GM19025 (cell line): Measurements from ENCODE around the gene TCERG1L.

Source experiments
- ATAC-seq: cut with Tn5 transposase; IDR thresholded peaks from one replicate; pipeline ENCODE4 v1.9.1; 2021; ENCODE audit warnings: mild to moderate bottlenecking, low read depth, moderate library complexity; ENCODE audit not compliant: unreplicated experiment

Gene TCERG1L

DNA sequence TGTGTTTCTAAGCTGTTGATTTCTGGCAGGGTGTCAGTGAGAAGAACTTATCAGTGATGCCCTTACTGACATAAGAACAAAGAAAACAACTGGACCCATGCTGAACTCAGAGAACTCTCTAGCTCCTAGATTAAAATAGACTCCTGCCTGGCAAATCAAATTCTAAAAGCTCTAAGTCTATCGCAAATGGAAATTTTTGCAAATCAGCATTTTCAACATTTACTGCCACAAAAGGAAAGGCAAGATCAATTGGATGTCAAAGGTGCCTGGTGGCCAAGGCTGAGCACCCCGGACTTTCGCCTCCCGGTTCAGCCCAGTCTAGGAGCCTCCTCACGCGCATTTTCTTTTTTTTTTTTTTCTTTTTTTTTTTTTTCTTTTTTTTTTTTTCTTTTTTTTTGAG is 251.6 kb downstream of the TCERG1L start:
- no peak for ATAC-seq

DNA sequence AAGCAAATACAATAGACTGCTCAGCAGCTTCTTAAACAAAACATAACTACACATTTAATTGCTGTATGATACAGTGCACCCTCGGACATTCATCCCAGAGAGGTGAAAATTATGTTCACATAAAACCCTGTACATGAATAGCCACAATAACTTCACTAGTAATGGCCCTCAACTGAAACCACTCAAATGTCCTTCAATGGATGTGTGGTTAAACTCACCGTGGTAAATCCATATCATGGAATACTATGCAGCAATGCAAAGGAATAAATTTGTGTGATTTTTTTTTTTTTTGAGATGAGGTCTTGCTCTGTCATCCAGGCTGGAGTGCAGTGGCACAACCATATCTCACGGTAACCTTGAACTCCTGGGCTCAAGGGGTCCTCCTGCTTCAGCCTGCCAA is 252.7 kb downstream of the TCERG1L start:
- no peak for ATAC-seq

DNA sequence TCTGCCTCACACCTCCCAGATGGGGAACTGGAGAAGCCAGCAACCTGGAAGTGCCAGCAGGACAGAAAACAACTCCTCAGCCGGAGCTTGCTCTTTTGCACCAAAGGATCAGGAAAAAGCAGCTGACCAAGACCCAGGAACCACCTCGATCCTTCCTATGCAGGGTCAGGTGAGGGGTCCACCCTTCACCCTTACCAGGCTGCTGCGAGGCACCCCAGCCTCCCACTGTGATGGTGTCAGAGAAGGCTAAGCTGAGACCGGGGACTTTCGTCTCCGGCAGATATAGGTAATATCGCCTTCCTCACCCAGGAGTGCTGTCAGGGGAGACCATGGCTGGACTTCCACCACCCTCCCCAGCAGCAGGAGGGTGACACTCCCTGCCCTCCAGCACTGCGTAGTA is 254.7 kb downstream of the TCERG1L start:
- no peak for ATAC-seq

DNA sequence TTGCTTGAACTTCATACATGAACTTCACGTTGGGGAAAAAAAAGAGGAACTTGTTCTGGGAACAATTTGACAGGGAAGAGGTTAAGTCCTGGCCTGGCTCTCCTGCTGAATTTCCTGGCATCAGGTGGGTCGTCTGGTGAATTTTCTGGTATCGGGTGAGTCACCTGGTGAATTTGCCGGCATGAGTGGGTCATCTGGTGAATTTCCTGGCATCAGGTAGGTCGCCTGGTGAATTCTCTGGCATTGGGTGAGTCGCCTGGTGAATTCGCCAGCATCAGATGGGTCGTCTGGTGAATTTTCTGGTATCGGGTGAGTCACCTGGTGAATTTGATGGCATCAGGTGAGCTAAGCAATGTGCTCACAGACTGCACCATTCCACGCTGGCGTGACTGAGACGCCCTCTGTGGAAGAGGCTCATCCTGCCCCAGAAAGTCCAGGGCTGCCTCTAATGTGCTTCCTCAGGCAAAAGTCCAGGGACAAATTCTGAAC is 255.4 kb downstream of the TCERG1L start:
- no peak for ATAC-seq

DNA sequence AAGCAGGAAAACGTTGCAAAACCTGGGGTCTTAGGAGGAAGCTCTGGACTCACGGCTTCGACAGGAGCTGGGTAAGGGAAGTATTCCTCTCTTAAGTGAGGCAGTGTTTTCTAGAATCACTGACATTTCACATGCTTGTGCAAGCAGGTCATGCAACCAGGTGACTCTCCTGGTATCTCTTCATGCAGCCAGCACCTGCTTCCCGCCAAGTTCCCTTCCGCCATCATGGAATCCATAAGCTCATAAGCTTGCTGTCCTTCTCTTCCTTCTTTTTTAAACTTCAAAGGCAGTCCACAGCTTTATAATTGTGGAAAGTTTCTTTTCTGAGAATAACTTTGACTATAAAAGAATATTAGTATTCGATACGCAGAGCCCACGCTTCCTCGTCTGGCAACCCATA is 256.1 kb downstream of the TCERG1L start:
- no peak for ATAC-seq

DNA sequence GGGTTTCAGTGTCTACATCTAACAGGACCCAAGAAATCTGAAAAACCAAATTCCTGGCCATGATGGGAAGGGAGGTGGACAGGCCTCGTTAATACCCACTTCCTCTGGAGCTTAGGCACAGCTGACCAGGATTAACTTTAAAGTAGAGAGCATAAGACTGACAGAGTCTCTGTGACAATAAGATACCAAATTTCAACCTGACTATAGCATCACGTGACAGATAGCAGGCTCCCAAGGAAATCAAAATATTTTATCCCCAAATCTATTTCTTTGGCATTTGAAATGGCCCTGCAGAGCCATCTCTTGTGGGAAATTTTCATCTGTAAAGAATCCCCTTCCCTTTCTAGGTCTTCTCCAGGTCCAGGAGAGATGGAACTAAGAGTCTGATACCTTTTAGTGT is 258.3 kb downstream of the TCERG1L start:
- no peak for ATAC-seq

DNA sequence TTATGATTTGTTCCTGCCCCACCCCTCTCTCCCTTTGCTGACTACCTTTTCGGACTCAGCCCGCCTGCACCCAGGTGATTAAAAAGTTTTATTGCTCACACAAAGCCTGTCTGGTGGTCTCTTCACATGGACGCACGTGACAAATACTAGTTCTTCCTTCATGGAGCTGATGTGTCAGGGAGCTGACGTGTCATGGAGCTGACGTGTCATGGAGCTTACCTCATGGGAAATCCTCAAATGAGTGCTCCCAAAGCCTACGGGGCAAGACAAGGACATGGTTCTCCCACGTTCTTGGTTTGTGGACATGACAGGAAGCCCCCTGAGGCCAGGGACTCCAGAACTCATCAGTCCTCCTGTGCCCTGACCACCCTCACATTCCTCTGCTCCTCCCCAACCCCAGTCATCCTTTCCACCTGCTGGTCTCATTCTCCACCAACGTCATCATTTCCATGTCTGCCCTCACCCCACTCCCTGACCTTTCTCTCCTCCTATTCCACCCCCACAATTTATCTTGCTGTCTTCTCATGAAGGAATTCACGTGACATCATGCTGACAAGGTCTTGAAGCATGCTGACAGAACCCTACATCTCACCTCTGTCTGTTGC is 261.3 kb downstream of the TCERG1L start:
- ATAC-seq = no peak

DNA sequence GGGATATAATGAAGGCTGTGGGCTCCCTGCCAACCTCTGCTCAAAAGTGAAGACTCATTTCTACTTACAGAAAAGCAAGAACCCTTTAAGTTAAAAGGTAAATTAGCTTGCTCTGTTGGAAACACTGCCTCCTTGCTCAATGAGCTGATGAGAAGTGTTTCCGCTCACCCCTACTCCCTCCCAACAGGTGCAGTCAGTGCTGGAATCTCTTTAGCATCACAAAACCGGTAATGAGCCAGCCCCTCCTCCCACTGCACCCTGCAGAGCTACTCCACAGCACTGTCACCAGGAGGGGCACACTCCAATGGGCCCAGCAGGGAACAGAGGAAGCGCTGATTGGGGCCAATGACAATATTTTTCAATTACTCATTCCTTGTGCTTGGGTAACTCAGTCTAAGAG is 262.5 kb downstream of the TCERG1L start:
- ATAC-seq = no peak

DNA sequence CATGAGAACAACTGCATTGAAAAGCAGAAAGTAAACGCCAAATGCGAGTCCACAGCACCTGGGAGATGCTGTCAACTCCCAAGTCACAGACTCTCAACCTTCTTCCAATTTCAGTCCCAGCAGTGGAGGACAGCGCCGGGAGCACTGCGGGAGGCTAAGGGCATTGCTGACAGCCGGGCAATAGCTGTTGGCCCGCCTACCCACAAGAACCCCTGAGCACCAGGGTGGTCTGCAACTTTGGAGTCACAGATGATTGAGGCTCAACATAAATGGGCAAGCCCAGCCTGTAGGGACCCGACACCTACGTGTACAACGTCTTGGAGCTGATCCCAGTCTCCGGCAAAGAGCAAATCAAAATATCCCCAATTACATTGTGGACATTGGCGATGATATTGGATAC is 262.9 kb downstream of the TCERG1L start:
- no peak for ATAC-seq

DNA sequence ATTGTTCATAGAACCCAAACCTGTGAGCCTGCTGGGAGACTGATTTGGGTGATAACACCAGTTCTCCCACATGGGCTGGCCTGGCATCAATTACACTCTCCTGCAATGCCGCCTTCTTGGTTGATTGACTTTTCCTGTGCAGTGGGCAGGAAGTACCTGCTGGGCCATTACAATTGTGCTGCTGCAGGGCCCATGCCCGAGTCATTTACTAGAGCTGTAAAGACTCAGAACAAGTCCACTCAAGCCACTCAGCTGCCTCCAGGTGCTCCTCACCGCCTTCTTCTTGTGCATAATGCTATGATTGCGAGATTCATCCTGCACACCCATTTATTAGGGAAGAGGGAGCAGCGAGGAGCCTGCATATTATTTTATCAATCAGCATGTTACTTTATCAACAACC is 264.0 kb downstream of the TCERG1L start:
- ATAC-seq = no peak

DNA sequence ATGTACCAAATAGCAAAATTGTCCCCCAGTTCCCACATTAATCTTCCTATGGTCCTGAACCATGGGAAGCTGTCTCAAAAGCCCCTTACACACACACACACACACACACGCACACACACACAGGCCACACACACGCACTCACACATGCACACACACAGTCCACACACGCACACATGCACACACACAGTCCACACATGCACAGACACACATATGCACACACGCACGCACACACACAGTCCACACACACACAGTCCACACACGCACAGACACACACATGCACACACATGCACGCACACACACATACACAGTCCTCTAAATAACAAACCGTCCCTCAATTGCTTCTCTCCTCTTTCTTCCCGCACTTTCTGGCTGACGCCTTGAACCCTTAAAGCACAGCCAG is 265.3 kb downstream of the TCERG1L start:
- no peak for ATAC-seq

DNA sequence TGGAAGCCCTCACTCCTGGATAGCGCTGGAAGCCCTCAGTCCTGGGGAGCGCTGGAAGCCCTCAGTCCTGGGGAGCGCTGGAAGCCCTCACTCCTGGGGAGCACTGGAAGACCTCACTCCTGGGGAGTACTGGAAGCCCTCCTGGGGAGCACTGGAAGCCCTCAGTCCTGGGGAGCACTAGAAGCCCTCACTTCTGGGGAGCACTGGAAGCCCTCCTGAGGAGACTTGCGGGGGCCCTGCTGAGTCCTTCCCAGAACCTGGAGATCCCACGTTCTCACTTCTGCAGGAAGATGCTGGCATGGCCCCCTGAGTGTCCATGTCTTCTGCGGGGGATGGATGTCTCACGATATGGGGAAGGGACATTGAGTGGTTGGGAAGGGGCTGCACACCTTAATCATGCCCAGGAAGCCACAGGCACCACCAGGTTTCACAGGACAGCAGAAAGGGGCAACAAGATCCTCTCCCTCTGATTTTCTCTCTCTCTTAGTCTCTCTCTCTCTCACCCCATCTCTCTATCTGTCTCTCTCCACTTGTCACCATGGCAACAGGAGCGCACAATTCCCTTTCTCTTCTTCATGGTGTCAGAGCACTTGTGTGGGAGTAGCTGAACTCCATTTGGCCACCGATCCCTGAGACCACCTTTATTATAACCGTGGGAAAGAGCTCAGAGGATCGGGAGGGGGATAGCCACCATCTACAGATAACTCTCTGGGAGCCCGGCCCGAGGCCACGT is 267.0 kb downstream of the TCERG1L start:
- ATAC-seq = no peak

DNA sequence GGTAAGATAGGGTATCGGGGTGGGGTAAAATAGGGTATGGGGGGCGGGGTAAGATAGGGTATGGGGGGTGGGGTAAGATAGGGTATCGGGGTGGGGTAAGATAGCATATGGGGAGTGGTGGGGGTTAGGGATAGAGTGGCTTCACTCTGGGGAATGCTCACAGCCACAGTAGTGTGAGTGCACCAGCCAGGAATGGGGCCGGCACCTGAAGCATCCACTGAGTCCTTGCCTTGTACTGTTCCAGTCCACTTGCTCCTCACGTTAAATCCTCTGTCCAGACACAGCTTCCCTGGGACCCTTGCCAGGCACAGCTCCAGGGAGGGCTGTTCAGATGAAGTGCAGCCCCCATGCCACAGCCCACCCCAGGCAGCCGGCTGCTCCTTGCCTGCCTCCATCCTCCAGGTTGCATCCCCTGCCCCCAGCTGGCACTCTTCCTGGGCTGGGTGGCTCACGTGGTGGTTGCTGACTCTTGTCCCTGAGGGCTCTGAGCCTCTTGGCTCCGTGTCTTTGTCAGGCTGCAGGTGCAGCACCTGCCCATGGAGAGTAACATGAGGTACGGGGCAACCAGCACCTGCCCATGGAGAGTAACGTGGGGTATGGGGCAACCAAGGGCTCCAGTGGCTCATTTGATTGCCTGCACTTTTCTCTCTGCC is 268.4 kb downstream of the TCERG1L start:
- no peak for ATAC-seq
